IPS-18c (cell line): Measurements from ENCODE around the gene NME7.

ENCODE experiments used
- H3K4me3 ChIP-seq: 2 replicates; pipeline ENCODE4 v1.7.0; 2013; ENCODE audit warnings: low read depth, mild to moderate bottlenecking, low read length, moderate library complexity; ENCODE audit not compliant: insufficient read depth
- H3K9me3 ChIP-seq: one replicate; pipeline ENCODE4 v1.6.1; 2013; ENCODE audit warnings: mild to moderate bottlenecking, low read length, moderate library complexity; ENCODE audit not compliant: control insufficient read depth, insufficient read depth

Gene NME7

GRCh38 chr1:169100208-169100607, 267.4 kb downstream of the NME7 start:
- no peak overlapping the region for H3K4me3 ChIP-seq
- no peaks in the 10 kb centered on the region for H3K9me3 ChIP-seq

- Histone ChIP-seq H3K4me3 (no peak overlapping the region), H3K9me3 (no peaks in the 10 kb centered on the region)
Measured at GRCh38 chr1:169099561-169099960, 268.0 kb downstream of the NME7 start.

- Histone ChIP-seq H3K9me3 (no peaks in the 10 kb centered on the region), H3K4me3 (no peak overlapping the region)
Measured at GRCh38 chr1:169098380-169098779, 269.2 kb downstream of the NME7 start.

- no peaks in the 10 kb centered on the region for H3K9me3 ChIP-seq
- no peak overlapping the region for H3K4me3 ChIP-seq
Measured at GRCh38 chr1:169094897-169095569, 272.6 kb downstream of the NME7 start.

GRCh38 chr1:169092399-169092798, 275.2 kb downstream of the NME7 start:
- Histone ChIP-seq H3K4me3 (no peak overlapping the region), H3K9me3 (no peaks in the 10 kb centered on the region)

- H3K4me3 ChIP-seq: no peak overlapping the region
- H3K9me3 ChIP-seq: no peaks in the 10 kb centered on the region
Measured at GRCh38 chr1:169091480-169091941, 276.1 kb downstream of the NME7 start.

GRCh38 chr1:169090900-169091311, 276.7 kb downstream of the NME7 start:
- Histone ChIP-seq H3K4me3 (no peak overlapping the region), H3K9me3 (no peaks in the 10 kb centered on the region)

GRCh38 chr1:169090308-169090899, 277.2 kb downstream of the NME7 start:
- Histone ChIP-seq H3K4me3 (no peak overlapping the region), H3K9me3 (no peaks in the 10 kb centered on the region)

- no peaks in the 10 kb centered on the region for H3K9me3 ChIP-seq
- H3K4me3 ChIP-seq: no peak overlapping the region
Measured at GRCh38 chr1:169089776-169090175, 277.8 kb downstream of the NME7 start.

- Histone ChIP-seq H3K4me3 (no peak overlapping the region), H3K9me3 (no peaks in the 10 kb centered on the region)
Measured at GRCh38 chr1:169087876-169088275, 279.7 kb downstream of the NME7 start.

- Histone ChIP-seq H3K9me3 (no peaks in the 10 kb centered on the region), H3K4me3 (no peak overlapping the region)
Measured at GRCh38 chr1:169086603-169087455, 280.8 kb downstream of the NME7 start.

- H3K9me3 ChIP-seq: no peaks in the 10 kb centered on the region
- H3K4me3 ChIP-seq: no peak overlapping the region
Measured at GRCh38 chr1:169085911-169086310, 281.7 kb downstream of the NME7 start.
